ENCODE measurements around the gene PRSS12.
"Not testable (repeated sequence)": the region's sequence is repeated elsewhere in the genome, so short reads cannot be mapped to it uniquely, and the experiment has no call there.

The PRSS12 gene

GRCh38 chr4:118278473-118279274 lies 74.1 kb downstream of the PRSS12 start:
- DNase-seq (ENCODE audit: low spot score), result peak; percentile 95

GRCh38 chr4:118277243-118277642 lies 75.6 kb downstream of the PRSS12 start:
- DNase-seq (ENCODE audit: low spot score), result no peak

- no peak for DNase-seq (ENCODE audit: low spot score)
These were observed 76.2 kb downstream of the PRSS12 start for GRCh38 chr4:118276580-118276979.

- no peak for DNase-seq (ENCODE audit: low spot score)
These were observed 79.2 kb downstream of the PRSS12 start for GRCh38 chr4:118273642-118274041.

- no peak for DNase-seq (ENCODE audit: low spot score)
These were observed 81.0 kb downstream of the PRSS12 start for GRCh38 chr4:118271788-118272187.

GRCh38 chr4:118270492-118270891 lies 82.3 kb downstream of the PRSS12 start:
- peak; percentile 62 for DNase-seq (ENCODE audit: low spot score)

GRCh38 chr4:118268780-118269179 lies 84.0 kb downstream of the PRSS12 start:
- no peak for DNase-seq (ENCODE audit: low spot score)

GRCh38 chr4:118266145-118266496 lies 86.7 kb downstream of the PRSS12 start:
- not testable (repeated sequence) for DNase-seq (ENCODE audit: low spot score)

GRCh38 chr4:118265312-118266144 lies 87.3 kb downstream of the PRSS12 start:
- no peak for DNase-seq (ENCODE audit: low spot score)

GRCh38 chr4:118264096-118264495 lies 88.7 kb downstream of the PRSS12 start:
- DNase-seq (ENCODE audit: low spot score), result no peak

- no peak for DNase-seq (ENCODE audit: low spot score)
These were observed 92.5 kb downstream of the PRSS12 start for GRCh38 chr4:118260309-118260708.

GRCh38 chr4:118259111-118259510 lies 93.7 kb downstream of the PRSS12 start:
- DNase-seq (ENCODE audit: low spot score), result no peak

- DNase-seq (ENCODE audit: low spot score), result no peak
These were observed 98.4 kb downstream of the PRSS12 start for GRCh38 chr4:118254368-118254767.

- no peak for DNase-seq (ENCODE audit: low spot score)
These were observed 102.9 kb downstream of the PRSS12 start for GRCh38 chr4:118249890-118250289.

- no peak for DNase-seq (ENCODE audit: low spot score)
These were observed 115.3 kb downstream of the PRSS12 start for GRCh38 chr4:118237531-118237930.

- no peak for DNase-seq (ENCODE audit: low spot score)
These were observed 117.2 kb downstream of the PRSS12 start for GRCh38 chr4:118235566-118236120.

Measured in Ammon's horn (tissue), 1 donor.